H1 (cell line): ENCODE measurements around the gene PSORS1C2. TPM values are rescaled to one million over a fixed set of nuclear protein-coding genes. Genes with fewer than 3 reads are reported as not detected.

ENCODE experiments used
- CTCF ChIA-PET: fragments of 300-600 bp; sonication (Branson Sonifier 250); formaldehyde crosslinking; loops from one replicate; lab custom pipeline; 2021; ENCODE audit not compliant: partially characterized antibody; lab: Charles Lee
- POLR2A ChIA-PET: fragments of 300-600 bp; sonication (Branson Sonifier 250); formaldehyde crosslinking; loops from one replicate; lab custom pipeline; 2021; ENCODE audit warnings: inconsistent platforms; ENCODE audit not compliant: partially characterized antibody; lab: Charles Lee
- DNase-seq, 2 experiments: peaks; one replicate each; pipeline versions ENCODE4 v3.0.0 to v3.0.0-alpha.2; 2010 to 2022; ENCODE audit warnings: low spot score in 2 of 2, low read depth in 1 of 2, mixed read lengths in 1 of 2
- FAIRE-seq: peaks from 2 replicates; lab custom pipeline; 2011; peaks lifted over from hg19 to GRCh38; lab: Jason Lieb, UNC
- H2AFZ ChIP-seq: 2 replicates; pipeline ENCODE4 v1.8.1; 2012; ENCODE audit warnings: low read length, inconsistent platforms
- H2AK5ac ChIP-seq: 2 replicates; pipeline ENCODE4 v1.6.1; 2013; ENCODE audit warnings: low read depth, low read length
- H2BK120ac ChIP-seq: replicated peaks from 2 replicates; pipeline ENCODE3; 2013; ENCODE audit warnings: low read depth, low read length, inconsistent platforms
- H2BK12ac ChIP-seq: 2 replicates; pipeline ENCODE4 v1.6.1; 2013; ENCODE audit warnings: low read depth, low read length
- H2BK15ac ChIP-seq: 2 replicates; pipeline ENCODE4 v1.6.1; 2013; ENCODE audit warnings: low read length
- H2BK20ac ChIP-seq: 2 replicates; pipeline ENCODE4 v1.6.1; 2013; ENCODE audit warnings: low read length
- H2BK5ac ChIP-seq: 2 replicates; pipeline ENCODE4 v1.6.1; 2013; ENCODE audit warnings: low read depth, low read length
- H3K14ac ChIP-seq: 2 replicates; pipeline ENCODE4 v1.6.1; 2013; ENCODE audit warnings: inconsistent platforms; ENCODE audit not compliant: insufficient read length
- H3K18ac ChIP-seq: 2 replicates; pipeline ENCODE4 v1.6.1; 2013; ENCODE audit warnings: low read length; ENCODE audit errors: extremely low read depth
- H3K23ac ChIP-seq: 2 replicates; pipeline ENCODE4 v1.6.1; 2013; ENCODE audit warnings: inconsistent platforms; ENCODE audit not compliant: insufficient read length
- H3K23me2 ChIP-seq: 2 replicates; pipeline ENCODE4 v1.6.1; 2013; ENCODE audit warnings: low read depth, low read length
- H3K27ac ChIP-seq: 2 replicates; pipeline ENCODE4 v1.6.1; 2011; ENCODE audit warnings: low read depth, low read length, inconsistent platforms
- H3K27me3 ChIP-seq, 4 experiments: replicated peaks in 1 of 4; 1 replicate in 1 of 4; 2 replicates in 3 of 4; pipeline versions ENCODE4 v1.6.1 to v1.8.1; 2011 to 2013; ENCODE audit warnings: low read length in 3 of 4, mild to moderate bottlenecking in 3 of 4, inconsistent platforms in 2 of 4, mixed read lengths in 2 of 4, moderate library complexity in 1 of 4; ENCODE audit not compliant: control insufficient read depth in 3 of 4, insufficient read depth in 3 of 4; ENCODE audit errors: extremely low read depth in 1 of 4
- H3K36me3 ChIP-seq, 4 experiments: 2 replicates each; pipeline versions ENCODE4 v1.6.1 to v1.8.1; 2011 to 2013; ENCODE audit warnings: mild to moderate bottlenecking in 4 of 4, low read length in 3 of 4, moderate library complexity in 2 of 4, control low read depth in 1 of 4, inconsistent platforms in 1 of 4; ENCODE audit not compliant: insufficient read depth in 4 of 4, control insufficient read depth in 2 of 4
- H3K4ac ChIP-seq: replicated peaks from 2 replicates; pipeline ENCODE3; 2013; ENCODE audit warnings: low read length, low read depth, mixed read lengths, inconsistent platforms; ENCODE audit not compliant: insufficient read length
- H3K4me1 ChIP-seq, 4 experiments: replicated peaks in 1 of 4; 1 replicate in 1 of 4; 2 replicates in 3 of 4; pipeline versions ENCODE4 v1.6.1 to v1.8.1; 2011 to 2013; ENCODE audit warnings: low read length in 3 of 4, inconsistent platforms in 2 of 4, mixed read lengths in 1 of 4; ENCODE audit not compliant: insufficient read depth in 4 of 4, control insufficient read depth in 3 of 4
- H3K4me2 ChIP-seq, 2 experiments: 2 replicates each; pipeline versions ENCODE4 v1.6.1 to v1.8.1; 2011 to 2013; ENCODE audit warnings: low read depth in 2 of 2, low read length in 2 of 2, control low read depth in 1 of 2, inconsistent platforms in 1 of 2, mild to moderate bottlenecking in 1 of 2; ENCODE audit not compliant: insufficient read depth in 1 of 2
- H3K4me3 ChIP-seq, 4 experiments: fragments of 200-600, 300-600 bp in 1 of 4; sonication (generic), shearing (Covaris generic), sonication (Bioruptor Twin) in 1 of 4; 2 replicates each; pipeline versions ENCODE4 v1.5.1 to v1.8.1; 2011 to 2016; ENCODE audit warnings: low read length in 4 of 4, low read depth in 3 of 4, control low read depth in 2 of 4, inconsistent platforms in 2 of 4, mild to moderate bottlenecking in 2 of 4, mixed read lengths in 1 of 4, moderate library complexity in 1 of 4; ENCODE audit not compliant: insufficient read depth in 2 of 4; ENCODE audit errors: extremely low read depth in 1 of 4
- H3K56ac ChIP-seq: replicated peaks from 2 replicates; pipeline ENCODE3; 2013; ENCODE audit warnings: low read depth, mild to moderate bottlenecking, mixed read lengths, low read length, inconsistent platforms; ENCODE audit not compliant: insufficient read length
- H3K79me1 ChIP-seq: 2 replicates; pipeline ENCODE4 v1.6.1; 2013; ENCODE audit warnings: low read depth, low read length, control low read depth
- H3K79me2 ChIP-seq, 2 experiments: 2 replicates each; pipeline versions ENCODE4 v1.6.1 to v1.8.1; 2012 to 2013; ENCODE audit warnings: low read length in 2 of 2, mild to moderate bottlenecking in 2 of 2, inconsistent platforms in 1 of 2; ENCODE audit not compliant: insufficient read depth in 2 of 2, control insufficient read depth in 1 of 2
- H3K9ac ChIP-seq, 4 experiments: replicated peaks in 1 of 4; 1 replicate in 1 of 4; 2 replicates in 3 of 4; pipeline versions ENCODE4 v1.6.1 to v1.8.1; 2011 to 2013; ENCODE audit warnings: low read depth in 3 of 4, low read length in 3 of 4, control low read depth in 2 of 4, mild to moderate bottlenecking in 2 of 4, moderate library complexity in 2 of 4, inconsistent platforms in 1 of 4; ENCODE audit errors: extremely low read depth in 1 of 4
- H3K9me3 ChIP-seq, 2 experiments: 2 replicates each; pipeline versions ENCODE4 v1.6.1 to v1.8.1; 2012 to 2013; ENCODE audit warnings: mild to moderate bottlenecking in 2 of 2, moderate library complexity in 2 of 2, control low read depth in 1 of 2, inconsistent platforms in 1 of 2, low read depth in 1 of 2, low read length in 1 of 2, mixed read lengths in 1 of 2; ENCODE audit not compliant: insufficient read depth in 2 of 2
- H4K20me1 ChIP-seq, 2 experiments: replicated peaks in 1 of 2; 2 replicates each; pipeline versions ENCODE3 to v1.8.1; 2011 to 2013; ENCODE audit warnings: inconsistent platforms in 2 of 2, low read length in 2 of 2, mild to moderate bottlenecking in 1 of 2; ENCODE audit not compliant: insufficient read depth in 2 of 2, control insufficient read depth in 1 of 2
- H4K5ac ChIP-seq: 2 replicates; pipeline ENCODE4 v1.6.1; 2013; ENCODE audit warnings: low read length, low read depth, mixed read lengths, inconsistent platforms; ENCODE audit not compliant: insufficient read length
- H4K8ac ChIP-seq: 2 replicates; pipeline ENCODE4 v1.8.0; 2013; ENCODE audit warnings: mild to moderate bottlenecking, moderate library complexity, low read length, inconsistent platforms; ENCODE audit not compliant: insufficient read depth; ENCODE audit errors: extremely low read depth
- H4K91ac ChIP-seq: replicated peaks from 2 replicates; pipeline ENCODE3; 2013; ENCODE audit warnings: low read length, mixed read lengths, inconsistent platforms; ENCODE audit not compliant: insufficient read length
- CBX5 ChIP-seq: fragments of 300-800, 300-1000 bp; sonication (generic); IDR thresholded peaks from 2 replicates; pipeline ENCODE4 v1.7.1; 2016; ENCODE audit warnings: antibody characterized with exemption, low read length, low read depth
- CHD2 ChIP-seq: IDR thresholded peaks from 2 replicates; pipeline ENCODE4 v1.6.1; 2012; ENCODE audit warnings: low read length, improper control_type of control experiment
- CTBP2 ChIP-seq: IDR thresholded peaks from 2 replicates; pipeline ENCODE4 v1.7.0; 2011; ENCODE audit warnings: borderline replicate concordance, mild to moderate bottlenecking, moderate library complexity, mixed read lengths, low read length; ENCODE audit not compliant: insufficient read depth, insufficient read length
- E2F6 ChIP-seq: IDR thresholded peaks from 2 replicates; pipeline ENCODE4 v1.6.1; 2012; ENCODE audit warnings: inconsistent platforms
- KDM5A ChIP-seq: fragments of 200-600 bp; IDR thresholded peaks from 2 replicates; pipeline ENCODE4 v1.7.1; 2012; ENCODE audit warnings: mild to moderate bottlenecking, low read length, inconsistent platforms, mixed read lengths
- MAFK ChIP-seq: IDR thresholded peaks from 2 replicates; pipeline ENCODE4 v1.6.1; 2012; ENCODE audit warnings: low read depth, mild to moderate bottlenecking, improper control_type of control experiment, low read length
- RAD21 ChIP-seq, 2 experiments: IDR thresholded peaks in 1 of 2; conservative IDR thresholded peaks in 1 of 2; 2 replicates each; pipeline ENCODE4 v1.6.1; 2011; ENCODE audit warnings: low read depth in 2 of 2, low read length in 2 of 2, improper control_type of control experiment in 1 of 2, inconsistent platforms in 1 of 2, mild to moderate bottlenecking in 1 of 2, moderate library complexity in 1 of 2
- RXRA ChIP-seq: IDR thresholded peaks from 2 replicates; pipeline ENCODE4 v1.6.1; 2011; ENCODE audit warnings: low read depth, mild to moderate bottlenecking, low read length, moderate library complexity; ENCODE audit not compliant: insufficient read depth
- SIX5 ChIP-seq: IDR thresholded peaks from 2 replicates; pipeline ENCODE4 v1.6.1; 2011; ENCODE audit warnings: mild to moderate bottlenecking, low read depth, low read length
- SRF ChIP-seq: IDR thresholded peaks from 2 replicates; pipeline ENCODE4 v1.6.1; 2011; ENCODE audit warnings: mild to moderate bottlenecking, low read depth, low read length, moderate library complexity
- TAF7 ChIP-seq: optimal IDR thresholded peaks from 2 replicates; pipeline ENCODE3; 2011; ENCODE audit warnings: low read depth, mild to moderate bottlenecking, inconsistent platforms, low read length, moderate library complexity, borderline replicate concordance
- ZNF274 ChIP-seq: IDR thresholded peaks from 2 replicates; pipeline ENCODE4 v1.7.0; 2012; ENCODE audit warnings: low read length, borderline replicate concordance; ENCODE audit errors: extremely low read depth
- WGBS, 2 experiments: shearing (Covaris generic) in 1 of 2; methylation state at CpG; one replicate each; pipeline versions ENCODE4 v1.1.6 to v1.1.7; 2013 to 2015; ENCODE audit warnings: low lambda C conversion rate in 2 of 2, mixed read lengths in 2 of 2, inconsistent platforms in 1 of 2, low coverage in 1 of 2, missing lambda C conversion rate in 1 of 2; ENCODE audit not compliant: insufficient replicate concordance in 2 of 2, insufficient coverage in 1 of 2, insufficient read length in 1 of 2; ENCODE audit errors: extremely low coverage in 1 of 2, missing lambda C conversion rate in 1 of 2; 5-methylcytosine and 5-hydroxymethylcytosine counted together
- polyA plus RNA-seq, 7 experiments: library from polyadenylated mRNA; depleted of rRNA in 3 of 7; stranded (reverse) in 5 of 7; unstranded in 2 of 7; fragments of >200 nt in 5 of 7; fragments of 200-250 nt in 2 of 7; gene quantifications; 1 replicate in 5 of 7; 2 replicates in 1 of 7; 4 replicates in 1 of 7; pipeline versions ENCODE4 v1.2.1 to v1.2.3, GENCODE V29; 2011 to 2013; ENCODE audit warnings: missing spikeins in 2 of 7, mixed read lengths in 2 of 7
- total RNA-seq: library from RNA; stranded (reverse); fragmentation: NEBNext Ultra II Directional; extraction: Animal tissue kit (Norgen Biotek cat#: 25700); gene quantifications from 2 replicates; pipeline ENCODE4 v1.2.1, GENCODE V29; 2021

The PSORS1C2 gene
- total and polyA plus RNA-seq, 2 of the 8 experiments (the other 6 are each of a cell fraction or from before 2014, with no cell fraction given) = 0.11 TPM; not detected in 1

- no peaks in the 10 kb centered on the region for H3K79me2 ChIP-seq
- H2BK20ac ChIP-seq = no peak overlapping the region
- H3K4me2 ChIP-seq = no peak overlapping the region
- H3K27me3 ChIP-seq = no peaks in the 10 kb centered on the region; a peak in 1 of 7 replicates
- no peak overlapping the region for H3K27ac ChIP-seq
- no peaks in the 10 kb centered on the region for H3K9me3 ChIP-seq
- no peak overlapping the region for H3K4ac ChIP-seq
- no peaks in the 10 kb centered on the region for H3K36me3 ChIP-seq
- DNase-seq (no peak), FAIRE-seq (no peak)
- H3K23me2 ChIP-seq = no peaks in the 10 kb centered on the region
- H3K18ac ChIP-seq = no peak overlapping the region
- H3K79me1 ChIP-seq = no peaks in the 10 kb centered on the region
- WGBS, 2 experiments = 88% methylated on average over 10 of the region's 12 CpGs; no CpG with 5 or more reads in 1 of the 2 experiments
- no peak overlapping the region for H2AFZ ChIP-seq
- H3K14ac ChIP-seq = no peak overlapping the region
- H3K9ac ChIP-seq = no peak overlapping the region
- no peak overlapping the region for H3K56ac ChIP-seq
- H2BK5ac ChIP-seq = no peak overlapping the region
- H4K8ac ChIP-seq = no peak overlapping the region
- H3K23ac ChIP-seq = no peak overlapping the region
- no peak overlapping the region for H4K5ac ChIP-seq
- H2AK5ac ChIP-seq = no peak overlapping the region
- no peak overlapping the region for H2BK12ac ChIP-seq
- peaks cover 0 to 6% (median 0%) of the 10 kb centered on the region in 4 experiments; a peak in 2 of 7 replicates for H3K4me1 ChIP-seq
- POLR2A ChIA-PET = interaction anchor here (0.6 to 68.5 kb wide), 2 partner anchors 47 to 70 kb away, joined by 4 to 2251 read pairs; partner anchors contain the start of genes CCHCR1, POU5F1, PSORS1C2 and TCF19
- no peak overlapping the region for H2BK120ac ChIP-seq
- H4K20me1 ChIP-seq = no peaks in the 10 kb centered on the region
- H4K91ac ChIP-seq = no peak overlapping the region
- H3K4me3 ChIP-seq = no peak overlapping the region
- H2BK15ac ChIP-seq = no peak overlapping the region
- CTCF ChIA-PET = interaction anchor here (0.6 to 1.7 kb wide), 8 partner anchors 9 to 75 kb away, joined by 3 to 6 read pairs (median 3); partner anchors contain the start of gene C6orf15
- TF ChIP-seq RAD21 (IDR thresholded peaks at IDR 0.05 in 1 of 2, conservative IDR thresholded peaks at IDR 0.05 in 1 of 2; ENCODE audit: low read depth in 2 of 2, low read length in 2 of 2) (no peak), SRF (no peak), RXRA (no peak), CHD2 (no peak), MAFK (no peak), TAF7 (no peak), CBX5 (no peak), SIX5 (no peak), KDM5A (no peak), ZNF274 (no peak), E2F6 (no peak), CTBP2 (no peak)
These were observed 17.6 kb downstream of the PSORS1C2 start for GRCh38 chr6:31121131-31121790.
